ENCODE data around the gene TUBB4B.

The TUBB4B gene

DNA sequence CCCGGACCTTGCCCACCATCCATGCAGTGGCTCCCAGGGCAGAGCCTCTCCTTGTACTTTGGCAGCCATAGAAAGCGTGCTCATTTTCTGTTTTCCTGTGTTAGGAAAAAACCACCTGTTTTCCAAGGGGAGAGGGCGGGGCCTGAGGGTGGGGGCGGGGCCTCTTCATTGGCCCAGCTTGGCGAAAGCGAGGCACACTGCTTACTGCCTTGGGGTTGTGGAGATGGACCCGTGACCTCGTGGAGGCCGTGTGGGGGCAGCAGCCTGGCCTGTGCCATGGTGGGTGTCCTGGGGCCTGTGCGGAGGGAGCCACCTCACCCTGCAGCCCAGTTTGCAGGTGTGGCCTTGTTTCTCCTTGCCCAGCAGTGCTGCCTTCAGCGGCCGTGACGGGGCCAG lies 32.0 kb downstream of the TUBB4B start:
- no peak for DNase-seq

DNA sequence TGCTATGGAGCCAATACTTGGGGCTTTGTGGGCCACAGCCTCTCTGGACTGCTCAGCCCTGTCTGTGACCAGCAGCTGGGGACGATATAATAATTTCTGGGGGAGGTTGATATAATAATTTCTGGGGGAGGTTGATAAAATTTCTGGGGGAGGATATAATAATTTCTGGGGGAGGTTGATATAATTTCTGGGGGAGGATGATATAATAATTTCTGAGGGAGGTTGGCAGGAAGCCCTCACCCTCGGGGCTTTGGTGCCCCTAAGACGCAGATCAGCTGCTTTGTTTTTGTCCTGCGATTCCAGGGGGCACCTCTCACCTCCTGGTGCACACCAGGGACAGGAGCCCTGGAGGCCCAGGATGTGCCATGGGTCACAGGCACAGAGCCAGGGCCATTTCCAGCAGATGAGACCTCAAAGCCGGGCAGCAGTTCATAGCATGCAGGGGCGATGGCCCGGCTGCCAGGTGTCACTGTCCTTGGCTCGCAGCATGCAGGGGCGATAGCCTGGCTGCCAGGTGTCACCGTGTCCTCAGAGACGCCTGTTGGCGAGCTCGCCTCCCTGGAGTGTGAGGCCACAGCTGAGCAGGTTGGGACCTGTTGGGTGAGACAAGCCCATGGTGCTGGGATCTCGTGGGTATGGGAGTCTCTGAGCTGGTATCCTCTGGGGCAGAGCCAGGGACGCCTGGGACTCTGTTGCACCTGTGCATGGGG lies 32.7 kb downstream of the TUBB4B start:
- peak; percentile 75 for DNase-seq

DNA sequence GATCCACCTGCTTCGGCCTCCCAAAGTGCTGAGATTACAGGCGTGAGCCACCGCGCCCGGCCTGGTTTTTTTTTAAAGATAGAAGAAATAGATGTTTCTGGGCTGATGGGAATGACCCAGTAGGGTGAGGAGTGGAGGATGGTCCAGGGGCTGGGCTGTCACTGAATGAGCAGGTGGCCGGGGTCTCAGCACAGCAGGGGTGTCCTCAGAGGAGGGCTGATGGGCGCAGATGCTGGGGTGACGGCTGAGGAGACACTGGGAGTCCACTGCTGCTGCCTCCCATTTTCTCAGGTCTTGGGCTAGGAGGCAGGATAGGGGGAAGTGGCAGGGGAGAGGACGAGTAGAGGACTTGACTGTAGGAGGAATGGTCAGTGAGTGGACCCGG lies 34.1 kb downstream of the TUBB4B start:
- no peak for DNase-seq

DNA sequence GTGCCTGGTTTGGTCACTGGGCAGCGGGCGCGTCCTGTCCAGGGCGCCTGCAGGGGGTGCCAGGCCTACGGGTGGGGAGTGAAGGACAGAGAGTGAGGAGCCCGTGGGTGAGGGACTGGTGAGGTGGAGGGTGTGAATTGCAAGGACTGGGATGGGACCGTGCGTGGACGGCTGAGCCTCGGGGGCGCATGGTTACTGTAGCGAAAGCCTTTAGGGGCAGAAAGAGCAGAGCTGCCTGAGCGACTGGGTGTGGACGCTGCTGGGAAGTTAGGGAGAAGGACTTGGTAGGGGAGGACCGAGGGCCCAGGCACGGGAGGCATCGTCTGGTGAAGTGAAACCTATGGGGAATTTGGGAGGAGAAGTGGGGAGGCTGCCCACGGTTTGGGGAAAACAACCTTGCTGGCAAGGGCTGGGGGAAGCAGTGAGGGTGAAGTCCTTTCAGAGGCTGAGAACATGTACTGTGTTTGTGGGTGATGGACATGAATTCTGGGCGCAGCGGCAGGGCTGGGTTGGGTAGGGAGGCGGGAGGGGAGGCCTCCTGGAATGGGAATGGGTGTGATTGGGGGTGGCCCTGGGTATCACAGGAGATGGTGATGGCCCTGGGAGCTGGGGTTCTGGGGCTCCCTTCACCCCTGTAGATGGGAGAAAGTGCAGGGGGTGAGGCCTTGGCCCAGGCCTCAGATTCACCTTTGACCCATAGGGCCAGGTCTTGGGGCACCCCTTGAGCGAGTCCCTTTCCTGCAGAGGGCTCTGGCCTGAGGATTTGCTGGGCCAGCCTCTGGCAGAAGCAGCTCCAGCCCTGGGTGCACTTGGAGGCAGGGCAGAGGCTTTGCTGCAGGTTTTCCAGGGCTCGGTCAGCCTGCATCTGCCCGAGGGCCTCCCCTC lies 34.7 kb downstream of the TUBB4B start:
- DNase-seq: no peak

DNA sequence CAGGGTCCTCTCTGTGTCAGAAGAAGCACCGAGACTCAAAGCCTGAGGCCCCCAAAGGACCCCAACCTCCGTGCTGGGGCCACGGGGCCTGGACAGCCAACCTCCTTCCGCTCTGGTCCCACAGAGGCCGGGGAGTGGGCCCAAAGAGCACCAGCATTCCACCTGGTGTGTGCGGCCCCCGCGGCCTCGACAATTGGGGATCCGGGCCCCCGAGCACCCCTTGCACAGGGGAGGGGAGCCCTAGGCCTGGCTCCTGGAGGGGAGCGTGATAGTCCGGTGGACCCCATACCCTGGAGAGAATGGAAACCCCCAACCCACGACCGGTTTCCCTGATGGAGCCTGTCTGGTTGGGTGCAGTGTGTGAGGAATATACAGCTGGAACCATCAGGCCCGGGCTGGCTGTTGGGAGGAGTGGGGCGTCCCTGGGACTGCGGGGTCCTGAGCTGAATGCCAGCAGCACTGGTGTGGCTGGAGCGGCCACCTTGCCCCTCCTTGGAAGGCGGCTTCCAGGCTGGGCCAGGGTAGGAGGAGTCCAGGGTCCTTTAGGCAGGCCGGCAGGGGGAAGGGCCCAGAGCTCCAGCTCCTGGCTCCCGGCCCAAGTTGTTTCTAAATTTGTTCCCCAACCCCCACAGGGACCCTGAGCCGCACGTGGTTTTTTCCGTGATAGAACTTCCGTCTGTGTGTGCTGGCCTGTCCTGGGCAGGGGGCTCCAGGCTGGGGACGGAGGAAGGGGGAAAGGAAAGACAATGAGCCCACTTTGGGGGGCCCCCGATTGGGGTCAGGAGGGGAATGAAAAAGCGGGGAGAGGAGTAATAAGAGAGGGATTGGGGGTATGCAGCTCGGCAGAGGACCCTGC lies 35.6 kb downstream of the TUBB4B start:
- DNase-seq: peak; percentile 70

DNA sequence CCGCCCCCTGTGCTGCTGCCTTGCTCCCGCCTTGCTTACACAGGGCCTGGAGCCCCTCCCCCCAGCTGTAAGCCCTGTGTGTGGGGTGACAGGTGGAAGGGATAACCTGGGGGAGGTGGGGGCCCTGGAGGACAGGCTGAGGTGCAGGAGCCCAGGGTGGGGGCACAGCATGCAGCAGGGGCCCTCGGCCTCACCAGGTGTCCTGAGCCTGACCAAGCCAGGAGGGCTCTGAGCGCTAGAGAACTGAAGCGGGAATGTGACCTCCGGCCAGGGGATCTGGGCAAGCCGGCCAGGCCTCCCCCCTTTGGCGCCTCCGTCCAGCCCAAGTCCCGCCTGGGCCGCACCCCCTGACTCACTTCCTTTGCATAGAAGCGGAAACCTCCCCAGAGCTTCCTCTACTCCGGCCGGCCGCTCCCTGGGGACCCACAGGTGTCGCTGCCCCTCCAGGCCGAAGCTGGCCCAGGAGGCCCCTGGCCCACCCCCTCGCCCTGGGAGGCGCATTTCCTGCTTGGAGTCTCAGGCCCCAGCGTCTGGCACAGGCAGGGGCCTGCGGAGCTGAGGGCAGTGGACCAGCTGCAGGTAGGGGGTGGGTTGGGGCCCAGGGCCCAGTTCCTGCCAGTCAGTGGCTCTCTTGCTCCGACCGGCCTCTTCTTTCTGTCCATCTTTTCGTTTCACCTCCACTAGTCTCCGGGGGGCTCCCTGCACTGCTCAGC lies 36.4 kb downstream of the TUBB4B start, which contains the start of gene TOR4A:
TOR4A (plus strand) TSS at position 398 of the 713 bp plus-strand sequence. CDS start 964 bp downstream, outside the sequence.
- peak; percentile 47 for DNase-seq

DNA sequence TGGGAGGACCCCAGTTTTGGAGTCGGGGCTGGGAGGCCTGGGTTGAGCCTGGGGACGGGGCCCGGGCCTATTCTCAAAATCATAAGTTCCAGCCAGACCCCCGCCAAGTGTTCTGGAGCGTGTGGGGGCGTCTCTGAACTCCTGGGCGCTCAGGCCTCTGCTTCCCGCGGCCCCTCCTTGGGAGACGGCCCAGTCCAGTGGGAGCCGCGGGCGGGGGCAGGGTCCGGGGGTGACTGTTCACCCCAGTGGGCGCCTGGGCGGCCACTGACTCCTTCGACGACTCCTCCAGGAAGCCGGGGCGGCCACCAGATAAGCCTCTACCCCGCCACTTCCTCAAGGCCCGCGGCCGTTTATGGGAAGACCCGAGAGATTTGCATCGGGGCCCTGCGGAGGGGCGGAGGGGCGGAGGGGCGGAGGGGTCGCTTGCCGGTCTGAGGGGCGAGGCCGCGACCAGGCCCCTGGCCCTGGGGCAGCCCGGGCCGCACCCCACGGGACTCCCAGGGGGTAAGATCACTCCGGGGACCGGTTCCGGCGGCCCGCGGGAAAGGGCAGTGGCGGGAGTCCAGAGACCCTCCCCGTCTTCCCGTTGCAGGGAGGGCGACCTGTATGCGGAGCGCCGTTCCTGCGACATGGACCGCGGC lies 37.1 kb downstream of the TUBB4B start:
- DNase-seq: no peak

DNA sequence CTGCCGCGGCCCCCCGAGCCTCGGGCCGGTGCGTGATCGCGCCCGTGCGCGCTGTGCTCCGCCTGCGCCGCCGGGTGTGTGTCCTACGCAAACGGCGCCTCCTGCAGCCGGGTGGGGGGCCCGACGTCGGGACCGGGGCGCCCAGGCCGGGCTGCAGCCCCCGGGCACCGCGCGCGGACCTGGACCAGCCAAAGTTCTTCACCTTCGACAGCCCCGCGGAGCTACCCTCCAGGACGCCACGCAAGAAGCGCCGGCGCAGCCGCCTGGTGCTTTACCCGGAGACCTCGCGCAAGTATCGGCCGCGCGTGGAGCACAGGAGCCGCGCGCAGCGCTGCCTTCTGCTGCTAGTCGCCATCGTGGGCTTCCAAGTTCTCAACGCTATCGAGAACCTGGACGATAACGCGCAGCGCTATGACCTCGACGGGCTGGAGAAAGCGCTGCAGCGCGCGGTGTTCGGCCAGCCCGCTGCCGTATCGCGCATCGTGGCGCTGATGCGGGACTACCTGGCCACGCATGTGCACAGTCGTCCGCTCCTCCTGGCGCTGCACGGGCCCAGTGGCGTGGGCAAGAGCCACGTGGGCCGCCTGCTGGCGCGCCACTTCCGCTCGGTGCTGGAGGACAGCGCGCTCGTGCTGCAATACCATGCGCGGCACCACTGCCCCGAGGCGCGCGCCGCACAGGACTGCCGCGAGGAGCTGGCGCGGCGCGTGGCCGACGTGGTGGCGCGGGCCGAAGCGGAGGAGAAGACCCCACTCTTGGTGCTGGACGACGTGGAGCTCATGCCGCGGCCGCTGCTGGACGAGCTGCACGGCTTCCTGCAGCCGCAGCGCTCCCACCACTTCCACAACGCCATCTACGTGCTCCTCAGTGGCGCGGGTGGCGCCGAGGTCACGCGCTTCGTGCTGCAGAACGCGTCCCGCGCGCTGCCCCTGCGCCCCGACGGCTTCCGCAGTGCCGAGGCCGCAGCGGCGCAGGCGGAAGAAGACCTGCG lies 37.9 kb downstream of the TUBB4B start:
- no peak for DNase-seq

DNA sequence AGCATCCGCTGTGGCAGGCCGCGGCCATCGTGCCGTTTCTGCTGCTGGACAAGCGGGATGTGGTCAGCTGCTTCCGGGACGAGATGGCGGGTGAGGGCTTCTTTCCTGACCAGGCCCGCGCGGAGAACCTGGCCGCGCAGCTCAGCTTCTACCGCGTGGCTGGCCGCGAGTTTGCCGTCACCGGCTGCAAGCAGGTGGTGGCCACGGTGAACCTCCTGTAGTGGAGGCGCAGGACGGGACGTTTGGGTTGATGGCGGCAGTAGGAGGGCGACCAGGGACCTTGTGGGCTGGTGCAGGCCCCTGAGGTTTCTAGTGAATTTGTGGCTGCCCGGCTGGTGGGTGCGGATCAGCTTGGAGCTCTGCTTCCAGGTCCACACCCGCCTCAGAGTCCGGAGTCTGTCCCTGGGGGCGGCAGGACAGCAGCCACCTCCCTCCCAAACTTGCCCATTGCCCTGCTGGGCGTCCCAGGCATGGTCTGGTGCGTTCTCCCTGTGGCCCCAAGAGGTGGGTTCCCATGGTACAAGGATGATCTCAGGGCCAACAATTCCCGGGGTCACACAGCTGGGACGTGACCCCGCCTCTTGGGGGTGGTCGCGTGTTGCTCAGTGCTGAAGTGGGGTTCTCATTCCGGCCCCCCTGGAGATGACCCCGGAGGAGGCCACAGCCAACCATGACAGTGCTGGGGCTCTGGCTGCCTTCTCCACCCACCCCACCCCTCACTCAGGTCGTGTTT lies 38.8 kb downstream of the TUBB4B start:
- no peak for DNase-seq

DNA sequence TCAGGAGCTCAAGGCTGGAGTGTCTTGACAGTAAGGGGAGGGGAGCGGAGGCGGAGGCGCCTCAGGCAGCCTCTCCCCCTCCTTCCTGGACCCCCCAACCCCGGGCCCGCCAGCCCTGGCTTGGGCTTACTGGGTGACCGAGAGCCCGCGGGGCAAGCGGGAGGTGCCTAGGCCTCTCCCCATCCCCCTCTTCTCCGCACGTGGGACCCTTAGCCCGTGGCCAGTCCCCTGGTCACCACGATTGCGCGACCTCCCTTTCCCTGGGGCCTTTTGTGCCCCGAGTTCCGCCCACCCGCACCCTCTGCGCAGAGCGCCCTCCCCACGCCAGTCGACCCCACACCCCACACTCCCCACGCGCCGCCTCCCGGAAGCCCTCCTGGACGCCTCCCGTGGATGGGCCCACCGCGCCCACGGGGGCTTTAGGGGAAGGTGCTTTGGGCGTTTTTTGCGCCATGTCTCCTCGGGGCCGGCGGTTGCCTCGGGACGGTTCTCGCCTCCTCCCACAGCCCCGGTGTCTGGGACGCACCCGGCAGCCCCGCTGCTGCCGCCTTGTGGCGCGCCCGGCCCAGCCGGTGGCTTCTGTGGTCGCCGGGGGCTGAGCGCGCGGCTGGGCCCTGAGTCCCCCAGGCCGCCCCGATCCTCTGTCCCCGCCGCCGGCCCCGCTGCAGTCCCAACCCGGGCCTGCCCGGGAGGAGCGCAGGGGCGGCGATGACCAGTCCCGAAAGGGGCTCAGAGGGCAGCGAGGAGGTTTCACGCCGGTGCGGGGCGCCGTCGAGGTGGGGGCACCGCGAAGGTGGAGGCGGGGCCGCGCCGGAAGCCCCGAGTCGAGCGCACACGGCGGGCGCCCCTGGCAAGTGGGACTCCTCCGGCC lies 39.6 kb downstream of the TUBB4B start:
- DNase-seq: no peak

DNA sequence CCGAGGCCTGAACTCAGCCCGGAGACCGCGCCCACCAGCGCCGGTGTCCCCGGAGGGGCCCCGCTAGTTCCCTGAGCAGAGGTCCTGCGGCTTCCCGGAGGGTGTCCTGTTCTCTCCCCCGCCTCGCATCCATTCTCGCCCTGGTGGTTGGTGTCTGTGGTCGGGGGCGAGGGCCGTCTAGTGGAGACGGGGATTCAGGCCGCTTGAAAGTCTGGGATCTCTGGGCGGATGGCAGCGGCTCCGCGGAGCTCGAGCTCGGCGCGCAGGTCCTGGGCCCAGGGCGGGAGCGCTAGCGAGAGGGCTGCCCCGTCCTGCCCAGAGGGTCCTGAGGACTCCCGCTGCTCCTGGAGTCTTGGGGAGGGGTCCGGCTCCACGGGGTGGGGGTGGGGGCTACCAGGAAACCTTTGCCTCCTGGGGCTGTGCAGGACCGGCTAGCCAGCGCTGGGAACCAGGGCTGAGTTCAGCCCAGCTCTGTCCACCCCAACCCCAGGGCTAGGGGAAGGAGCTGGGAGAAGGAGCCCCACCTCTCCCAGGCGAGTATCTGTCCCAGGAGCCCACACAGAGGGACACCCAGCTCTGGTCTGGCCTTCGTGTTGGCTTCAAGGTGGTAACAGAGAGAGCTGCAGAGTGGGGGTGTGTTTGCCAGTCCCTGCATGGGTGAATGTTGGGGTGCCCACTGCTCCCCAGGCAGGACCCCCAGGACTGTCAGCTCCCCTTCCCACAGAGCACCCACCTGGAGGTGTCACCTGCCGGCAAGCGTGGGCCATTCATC lies 40.4 kb downstream of the TUBB4B start:
- DNase-seq: no peak

DNA sequence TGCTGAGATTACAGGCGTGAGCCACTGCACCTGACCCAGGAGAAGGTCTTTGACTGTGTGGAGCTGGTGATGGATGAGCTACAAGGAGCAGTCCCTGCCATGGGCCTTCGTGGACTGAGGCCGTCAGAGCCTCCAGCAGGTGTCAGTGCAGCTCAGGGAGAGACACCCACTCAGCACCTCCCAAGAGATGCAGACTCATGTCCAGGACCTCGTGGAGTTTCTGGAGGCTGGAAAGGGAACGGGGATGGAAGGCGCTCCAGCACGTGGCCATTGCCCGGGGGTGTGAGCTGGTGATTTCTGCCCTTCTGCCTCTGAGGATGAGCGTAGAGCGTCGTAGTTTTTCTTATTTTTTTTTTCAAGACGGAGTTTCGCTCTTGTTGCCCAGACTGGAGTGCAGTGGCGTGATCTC lies 45.9 kb downstream of the TUBB4B start:
- peak; percentile 39 for DNase-seq

DNA sequence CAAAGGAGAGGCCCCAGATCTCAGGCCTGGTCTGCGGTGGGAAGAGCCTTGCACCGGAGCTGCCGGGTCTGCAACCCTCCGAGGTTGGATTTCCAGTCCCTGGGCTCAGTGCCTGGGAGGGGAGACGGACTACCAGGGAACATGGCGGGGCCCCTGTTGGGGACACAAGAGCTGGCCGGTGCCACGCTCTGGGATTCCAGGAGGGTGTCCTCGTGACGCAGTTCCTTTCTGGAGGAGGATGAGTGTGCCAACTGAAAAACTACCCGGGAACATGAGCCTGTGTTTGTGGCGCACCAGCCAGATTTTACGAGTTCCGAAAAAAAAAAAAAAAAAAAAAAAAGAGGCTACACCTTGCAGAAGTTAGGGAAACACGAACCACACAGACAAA lies 52.0 kb downstream of the TUBB4B start:
- peak; percentile 50 for DNase-seq
